SJSA1 (cell line): Measurements from ENCODE around the gene NIM1K. TPM values are rescaled to one million over a fixed set of nuclear protein-coding genes. Genes with fewer than 3 reads are reported as not detected.
"Not testable (repeated sequence)": the region's sequence is repeated elsewhere in the genome, so short reads cannot be mapped to it uniquely, and the experiment has no call there.

Experiments
- DNase-seq, 2 experiments: peaks; one replicate each; pipeline ENCODE4 v3.0.0-alpha.2; 2015 to 2020; ENCODE audit warnings: low spot score in 2 of 2, low read depth in 1 of 2
- H3K27ac ChIP-seq: fragments of 250-450 bp; sonication (Bioruptor Pico); 2 replicates; pipeline ENCODE4 v1.5.1; 2020; ENCODE audit warnings: mild to moderate bottlenecking, moderate library complexity
- H3K27me3 ChIP-seq: fragments of 250-450 bp; sonication (Bioruptor Pico); replicated peaks from 2 replicates; pipeline ENCODE4 v1.5.1; 2020; ENCODE audit warnings: mild to moderate bottlenecking, moderate library complexity
- H3K36me3 ChIP-seq: fragments of 250-450 bp; sonication (Bioruptor Pico); 2 replicates; pipeline ENCODE4 v1.5.1; 2020; ENCODE audit warnings: mild to moderate bottlenecking
- H3K4me1 ChIP-seq: fragments of 250-450 bp; sonication (Bioruptor Pico); replicated peaks from 2 replicates; pipeline ENCODE4 v1.6.1; 2021; ENCODE audit warnings: mild to moderate bottlenecking
- H3K4me3 ChIP-seq: fragments of 250-450 bp; sonication (Bioruptor Pico); 2 replicates; pipeline ENCODE4 v1.5.1; 2020; ENCODE audit warnings: mild to moderate bottlenecking
- H3K9me3 ChIP-seq: fragments of 250-450 bp; sonication (Bioruptor Pico); replicated peaks from 2 replicates; pipeline ENCODE4 v1.5.1; 2020; ENCODE audit warnings: mild to moderate bottlenecking
- total RNA-seq: library from RNA; depleted of rRNA; stranded (reverse); fragments of >200 nt; shearing (Covaris generic); gene quantifications from 2 replicates; pipeline ENCODE4 v1.2.3, GENCODE V29; 2014

Gene NIM1K
- total RNA-seq, 1 experiment from 2014 or later = 0.18 TPM

GRCh38 chr5:43165323-43165722, 26.7 kb upstream of the NIM1K start:
- Histone ChIP-seq H3K27ac (no peak overlapping the region), H3K27me3 (no peaks in the 10 kb centered on the region), H3K9me3 (no peaks in the 10 kb centered on the region), H3K4me1 (no peaks in the 10 kb centered on the region), H3K4me3 (no peak overlapping the region), H3K36me3 (peaks cover 60% of the 10 kb centered on the region)
- no peak for DNase-seq

GRCh38 chr5:43168175-43168574, 23.9 kb upstream of the NIM1K start:
- Histone ChIP-seq H3K9me3 (no peaks in the 10 kb centered on the region), H3K4me1 (no peaks in the 10 kb centered on the region), H3K36me3 (peaks cover 56% of the 10 kb centered on the region), H3K27ac (no peak overlapping the region), H3K27me3 (no peaks in the 10 kb centered on the region), H3K4me3 (no peak overlapping the region)
- no peak for DNase-seq

GRCh38 chr5:43171451-43171850, 20.6 kb upstream of the NIM1K start:
- Histone ChIP-seq H3K4me3 (no peak overlapping the region), H3K27ac (no peak overlapping the region), H3K9me3 (no peaks in the 10 kb centered on the region), H3K27me3 (no peaks in the 10 kb centered on the region), H3K36me3 (peaks cover 52% of the 10 kb centered on the region), H3K4me1 (no peaks in the 10 kb centered on the region)
- DNase-seq = no peak

- Histone ChIP-seq H3K27me3 (no peaks in the 10 kb centered on the region), H3K4me3 (no peak overlapping the region), H3K36me3 (peaks cover 50% of the 10 kb centered on the region), H3K9me3 (no peaks in the 10 kb centered on the region), H3K27ac (no peak overlapping the region), H3K4me1 (no peaks in the 10 kb centered on the region)
- DNase-seq = no peak
Measured at GRCh38 chr5:43171926-43172325, 20.1 kb upstream of the NIM1K start.

- Histone ChIP-seq H3K27me3 (no peaks in the 10 kb centered on the region), H3K36me3 (peaks cover 56% of the 10 kb centered on the region), H3K9me3 (no peaks in the 10 kb centered on the region), H3K4me1 (no peaks in the 10 kb centered on the region), H3K4me3 (no peak overlapping the region), H3K27ac (no peak overlapping the region)
- no peak for DNase-seq
Measured at GRCh38 chr5:43172779-43173178, 19.2 kb upstream of the NIM1K start.

GRCh38 chr5:43174586-43174985, 17.4 kb upstream of the NIM1K start:
- no peak overlapping the region for H3K27ac ChIP-seq
- H3K4me3 ChIP-seq = no peak overlapping the region
- H3K36me3 ChIP-seq = peaks cover 49% of the 10 kb centered on the region
- no peaks in the 10 kb centered on the region for H3K27me3 ChIP-seq
- H3K9me3 ChIP-seq = no peaks in the 10 kb centered on the region
- no peaks in the 10 kb centered on the region for H3K4me1 ChIP-seq
- DNase-seq = no peak

- no peak overlapping the region for H3K4me3 ChIP-seq
- DNase-seq = no peak
- no peak overlapping the region for H3K27ac ChIP-seq
- peaks cover 14% of the 10 kb centered on the region; the same call in 1 of the 2 replicates for H3K36me3 ChIP-seq
- H3K27me3 ChIP-seq = no peaks in the 10 kb centered on the region
- no peaks in the 10 kb centered on the region for H3K9me3 ChIP-seq
- H3K4me1 ChIP-seq = no peaks in the 10 kb centered on the region
Measured at GRCh38 chr5:43179836-43180235, 12.2 kb upstream of the NIM1K start.

GRCh38 chr5:43182421-43182820, 9.6 kb upstream of the NIM1K start:
- Histone ChIP-seq H3K27me3 (no peaks in the 10 kb centered on the region), H3K36me3 (peaks cover 6% of the 10 kb centered on the region; the same call in 1 of the 2 replicates), H3K9me3 (no peaks in the 10 kb centered on the region), H3K27ac (no peak overlapping the region), H3K4me1 (no peaks in the 10 kb centered on the region), H3K4me3 (no peak overlapping the region)
- DNase-seq = peak in 1 of 2 experiments; percentile 7

- not testable (repeated sequence) for H3K4me3 ChIP-seq, H3K9me3 ChIP-seq, H3K4me1 ChIP-seq, H3K27ac ChIP-seq, H3K27me3 ChIP-seq, DNase-seq, H3K36me3 ChIP-seq
Measured at GRCh38 chr5:43183101-43183500, 8.9 kb upstream of the NIM1K start.

GRCh38 chr5:43190755-43191603, 1.0 kb upstream of the NIM1K start:
- DNase-seq = peak in 1 of 2 experiments; percentile 9
- H3K4me1 ChIP-seq = peaks cover 20% of the 10 kb centered on the region
- H3K36me3 ChIP-seq = no peaks in the 10 kb centered on the region
- H3K4me3 ChIP-seq = no peak overlapping the region
- H3K9me3 ChIP-seq = no peaks in the 10 kb centered on the region
- no peaks in the 10 kb centered on the region; the same call in 1 of the 2 replicates for H3K27me3 ChIP-seq
- H3K27ac ChIP-seq = no peak overlapping the region

- H3K27ac ChIP-seq = no peak overlapping the region
Measured at GRCh38 chr5:43192558-43193180, 644 bp downstream of the NIM1K start.

GRCh38 chr5:43193181-43193893, 1.3 kb downstream of the NIM1K start:
- H3K9me3 ChIP-seq = no peaks in the 10 kb centered on the region

More at GRCh38 chr5:43192558-43193180, 644 bp downstream of the NIM1K start:
- H3K4me3 ChIP-seq = peak overlapping the region; percentile 38
- DNase-seq = no peak
- no peaks in the 10 kb centered on the region for H3K9me3 ChIP-seq
- no peaks in the 10 kb centered on the region; the same call in 1 of the 2 replicates for H3K27me3 ChIP-seq
- peaks cover 20% of the 10 kb centered on the region for H3K4me1 ChIP-seq
- no peaks in the 10 kb centered on the region for H3K36me3 ChIP-seq

GRCh38 chr5:43193894-43194265, 1.9 kb downstream of the NIM1K start:
- H3K27ac ChIP-seq = peak overlapping the region; percentile 0; the same call in 1 of the 2 replicates
- no peaks in the 10 kb centered on the region for H3K9me3 ChIP-seq
- no peak for DNase-seq
- H3K4me1 ChIP-seq = peaks cover 20% of the 10 kb centered on the region
- no peak overlapping the region for H3K4me3 ChIP-seq
- H3K27me3 ChIP-seq = no peaks in the 10 kb centered on the region; the same call in 1 of the 2 replicates
- H3K36me3 ChIP-seq = no peaks in the 10 kb centered on the region

More at GRCh38 chr5:43193181-43193893, 1.3 kb downstream of the NIM1K start:
- H3K4me3 ChIP-seq = peak overlapping the region; percentile 38
- H3K36me3 ChIP-seq = no peaks in the 10 kb centered on the region
- peak in 1 of 2 experiments; percentile 68 for DNase-seq
- no peaks in the 10 kb centered on the region; the same call in 1 of the 2 replicates for H3K27me3 ChIP-seq
- H3K27ac ChIP-seq = peak overlapping the region; percentile 0; the same call in 1 of the 2 replicates
- H3K4me1 ChIP-seq = peaks cover 20% of the 10 kb centered on the region
